Upper lobe of right lung (tissue), 1 donor: Measurements from ENCODE around the gene ARFIP1. TPM values are rescaled to one million over a fixed set of nuclear protein-coding genes. Genes with fewer than 3 reads are reported as not detected.

Experiments
- ATAC-seq: fragments of 200-7000 bp; cut with Tn5 transposase; one replicate; pipeline ENCODE4 v1.9.1; 2020; ENCODE audit warnings: mild to moderate bottlenecking, moderate library complexity
- DNase-seq: peaks from one replicate; pipeline ENCODE4 v3.0.0-alpha.2; 2020
- H3K27ac ChIP-seq: fragments of 200-600 bp; one replicate; pipeline ENCODE4 v1.8.0; 2022
- H3K27me3 ChIP-seq: fragments of 200-600 bp; one replicate; pipeline ENCODE4 v1.8.0; 2022; ENCODE audit warnings: mild to moderate bottlenecking
- H3K36me3 ChIP-seq: fragments of 200-600 bp; one replicate; pipeline ENCODE4 v1.8.0; 2022
- H3K4me1 ChIP-seq: fragments of 200-600 bp; one replicate; pipeline ENCODE4 v1.8.0; 2022
- H3K4me3 ChIP-seq: fragments of 200-600 bp; one replicate; pipeline ENCODE4 v1.8.0; 2022; ENCODE audit warnings: mild to moderate bottlenecking
- H3K9me3 ChIP-seq: fragments of 200-600 bp; one replicate; pipeline ENCODE4 v1.8.0; 2022
- CTCF ChIP-seq: fragments of 200-600 bp; IDR thresholded peaks from one replicate; pipeline ENCODE4 v1.8.0; 2022; ENCODE audit warnings: antibody characterized with exemption
- intact Hi-C: fragments of 100-400 bp; cut with DNase I; formaldehyde crosslinking; loops from one replicate; pipeline ENCODE4 v1.11.0; 2022
- total RNA-seq: library from RNA; stranded (reverse); fragmentation: NEBNext Ultra II Directional; extraction: Animal tissue kit (Norgen Biotek cat#: 25700); gene quantifications from one replicate; pipeline ENCODE4 v1.2.1, GENCODE V29; 2021
- donor health status: DM: no; HTN: yes; CAD: no; lungs with severe emphysema.

The ARFIP1 gene
- total RNA-seq, 1 donor from 2014 or later = 29.3 TPM

GRCh38 chr4:152939621-152940020, 159.9 kb downstream of the ARFIP1 start:
- H3K9me3 ChIP-seq = no peaks in the 10 kb centered on the region
- no peak for TF ChIP-seq CTCF
- H3K4me1 ChIP-seq = peaks cover 8% of the 10 kb centered on the region
- ATAC-seq (no peak), DNase-seq (no peak)
- no peak overlapping the region for H3K27ac ChIP-seq
- intact Hi-C loops = no loop called here
- peaks cover 2% of the 10 kb centered on the region for H3K36me3 ChIP-seq
- H3K27me3 ChIP-seq = peaks cover 3% of the 10 kb centered on the region
- H3K4me3 ChIP-seq = no peak overlapping the region

- Histone ChIP-seq H3K36me3 (peaks cover 5% of the 10 kb centered on the region), H3K9me3 (no peaks in the 10 kb centered on the region), H3K4me3 (no peak overlapping the region), H3K27ac (no peak overlapping the region), H3K4me1 (peaks cover 8% of the 10 kb centered on the region), H3K27me3 (peaks cover 3% of the 10 kb centered on the region)
- DNase-seq (no peak), ATAC-seq (no peak)
- TF ChIP-seq CTCF = no peak
- intact Hi-C loops = no loop called here
Measured at GRCh38 chr4:152940461-152940860, 160.7 kb downstream of the ARFIP1 start.

- no peak overlapping the region for H3K27ac ChIP-seq
- no peak for TF ChIP-seq CTCF
- no peaks in the 10 kb centered on the region for H3K9me3 ChIP-seq
- H3K36me3 ChIP-seq = peaks cover 5% of the 10 kb centered on the region
- H3K27me3 ChIP-seq = peaks cover 3% of the 10 kb centered on the region
- ATAC-seq (no peak), DNase-seq (no peak)
- H3K4me3 ChIP-seq = no peak overlapping the region
- H3K4me1 ChIP-seq = peaks cover 3% of the 10 kb centered on the region
- intact Hi-C loops = no loop called here
Measured at GRCh38 chr4:152941411-152941810, 161.7 kb downstream of the ARFIP1 start.

- DNase-seq (no peak), ATAC-seq (no peak)
- intact Hi-C loops = no loop called here
- H3K9me3 ChIP-seq = no peaks in the 10 kb centered on the region
- H3K36me3 ChIP-seq = peaks cover 5% of the 10 kb centered on the region
- H3K27ac ChIP-seq = no peak overlapping the region
- peaks cover 3% of the 10 kb centered on the region for H3K4me1 ChIP-seq
- H3K27me3 ChIP-seq = peaks cover 3% of the 10 kb centered on the region
- H3K4me3 ChIP-seq = no peak overlapping the region
- TF ChIP-seq CTCF = no peak
Measured at GRCh38 chr4:152942346-152942745, 162.6 kb downstream of the ARFIP1 start.

GRCh38 chr4:152943672-152944071, 163.9 kb downstream of the ARFIP1 start:
- H3K27ac ChIP-seq = no peak overlapping the region
- intact Hi-C loops = no loop called here
- no peaks in the 10 kb centered on the region for H3K9me3 ChIP-seq
- H3K4me1 ChIP-seq = no peaks in the 10 kb centered on the region
- TF ChIP-seq CTCF = no peak
- H3K27me3 ChIP-seq = peaks cover 3% of the 10 kb centered on the region
- ATAC-seq = no peak
- H3K4me3 ChIP-seq = no peak overlapping the region
- no peak for DNase-seq
- peaks cover 5% of the 10 kb centered on the region for H3K36me3 ChIP-seq

GRCh38 chr4:152944666-152945320, 165.0 kb downstream of the ARFIP1 start:
- Histone ChIP-seq H3K4me3 (no peak overlapping the region), H3K4me1 (no peaks in the 10 kb centered on the region), H3K9me3 (no peaks in the 10 kb centered on the region), H3K27me3 (peaks cover 2% of the 10 kb centered on the region), H3K27ac (no peak overlapping the region), H3K36me3 (peaks cover 5% of the 10 kb centered on the region)
- no peak for TF ChIP-seq CTCF
- no peak for ATAC-seq
- no peak for DNase-seq
- intact Hi-C loops = no loop called here
